GM23338 (cell line): ENCODE measurements around the gene CELF4. TPM values are rescaled to one million over a fixed set of nuclear protein-coding genes. Genes with fewer than 3 reads are reported as not detected.

Experiments
- ATAC-seq: fragments of 200-7000 bp; cut with Tn5 transposase; 3 replicates; pipeline ENCODE4 v1.9.1; 2020
- DNase-seq: peaks from one replicate; pipeline ENCODE4 v3.0.0-alpha.2; 2015; ENCODE audit warnings: low spot score
- H2AFZ ChIP-seq: fragments of 200-600 bp; sonication (generic); 2 replicates; pipeline ENCODE4 v1.8.0; 2016; ENCODE audit warnings: antibody characterized with exemption, mild to moderate bottlenecking, moderate library complexity
- H3F3A ChIP-seq: fragments of 200-600 bp; sonication (generic); replicated peaks from 2 replicates; pipeline ENCODE4 v1.8.0; 2017; ENCODE audit warnings: antibody characterized with exemption, mixed run types, low read depth
- H3K27ac ChIP-seq: fragments of 200-600 bp; sonication (generic); 2 replicates; pipeline ENCODE4 v1.6.1; 2016; ENCODE audit warnings: low read depth
- H3K27me3 ChIP-seq: fragments of 200-600 bp; sonication (generic); 2 replicates; pipeline ENCODE4 v1.8.0; 2016; ENCODE audit warnings: mild to moderate bottlenecking, mixed run types, moderate library complexity; ENCODE audit not compliant: insufficient read depth
- H3K36me3 ChIP-seq: fragments of 200-600 bp; sonication (generic); 2 replicates; pipeline ENCODE4 v1.8.0; 2016; ENCODE audit warnings: mild to moderate bottlenecking; ENCODE audit not compliant: insufficient read depth
- H3K4me1 ChIP-seq: fragments of 200-600 bp; sonication (generic); 2 replicates; pipeline ENCODE4 v1.8.0; 2016; ENCODE audit warnings: mild to moderate bottlenecking, moderate library complexity; ENCODE audit not compliant: insufficient read depth
- H3K4me2 ChIP-seq: fragments of 200-600 bp; sonication (generic); 2 replicates; pipeline ENCODE4 v1.7.1; 2017; ENCODE audit warnings: mixed run types
- H3K4me3 ChIP-seq: fragments of 200-600 bp; sonication (generic); 2 replicates; pipeline ENCODE4 v1.6.1; 2016; ENCODE audit warnings: mixed run types
- H3K79me2 ChIP-seq: fragments of 200-600 bp; sonication (generic); replicated peaks from 2 replicates; pipeline ENCODE4 v1.8.0; 2017; ENCODE audit warnings: mild to moderate bottlenecking; ENCODE audit not compliant: insufficient read depth
- H3K9me2 ChIP-seq: fragments of 200-600 bp; sonication (generic); 2 replicates; pipeline ENCODE4 v1.8.0; 2017; ENCODE audit not compliant: insufficient read depth
- H4K20me1 ChIP-seq: fragments of 200-600 bp; sonication (generic); replicated peaks from 2 replicates; pipeline ENCODE4 v1.8.0; 2017; ENCODE audit warnings: mild to moderate bottlenecking; ENCODE audit not compliant: insufficient read depth
- H3K27ac Mint-ChIP-seq: 2 replicates; pipeline ENCODE4 v1.8.0; 2020; ENCODE audit warnings: inconsistent platforms, mild to moderate bottlenecking, moderate library complexity, mixed read lengths
- H3K27me3 Mint-ChIP-seq: 3 replicates; pipeline ENCODE4 v1.8.0; 2022; ENCODE audit warnings: low read depth, mild to moderate bottlenecking, moderate library complexity, mixed read lengths, inconsistent platforms; ENCODE audit not compliant: insufficient read depth, poor library complexity
- H3K36me3 Mint-ChIP-seq: 3 replicates; pipeline ENCODE4 v1.8.0; 2021; ENCODE audit warnings: low read depth, mild to moderate bottlenecking, inconsistent platforms, moderate library complexity, mixed read lengths
- H3K4me1 Mint-ChIP-seq: 3 replicates; pipeline ENCODE4 v1.8.0; 2020; ENCODE audit warnings: mild to moderate bottlenecking, inconsistent platforms, mixed read lengths
- H3K4me3 Mint-ChIP-seq: 3 replicates; pipeline ENCODE4 v1.8.0; 2021; ENCODE audit warnings: moderate library complexity, mild to moderate bottlenecking, inconsistent platforms, mixed read lengths
- H3K9me3 Mint-ChIP-seq: 3 replicates; pipeline ENCODE4 v1.8.0; 2020; ENCODE audit warnings: moderate library complexity, mild to moderate bottlenecking, inconsistent platforms, mixed read lengths
- CREB1 ChIP-seq: fragments of 250-450 bp; sonication (Bioruptor Pico); IDR thresholded peaks from 2 replicates; pipeline ENCODE4 v1.5.0; 2020; ENCODE audit warnings: low read depth, mild to moderate bottlenecking, moderate library complexity
- CTCF ChIP-seq, 2 experiments: fragments of 200-600 bp in 1 of 2; sonication (generic) in 1 of 2; conservative IDR thresholded peaks; 2 replicates each; pipeline versions ENCODE4 v1.5.1 to v1.6.1; 2016 to 2017; ENCODE audit warnings: antibody characterized with exemption in 2 of 2, low read depth in 2 of 2, mild to moderate bottlenecking in 2 of 2, moderate library complexity in 1 of 2
- ETS1 ChIP-seq: IDR thresholded peaks from 2 replicates; pipeline ENCODE4 v1.6.1; 2016; ENCODE audit warnings: antibody characterized with exemption
- NANOG ChIP-seq: IDR thresholded peaks from 2 replicates; pipeline ENCODE4 v1.6.1; 2016; ENCODE audit warnings: antibody characterized with exemption, borderline replicate concordance
- POLR2AphosphoS5 ChIP-seq: IDR thresholded peaks from 2 replicates; pipeline ENCODE4 v1.6.1; 2016; ENCODE audit warnings: antibody characterized with exemption, low read depth
- REST ChIP-seq: IDR thresholded peaks from one replicate; pipeline ENCODE4 v1.6.1; 2018; ENCODE audit warnings: antibody characterized with exemption; ENCODE audit not compliant: unreplicated experiment
- ZNF331 ChIP-seq: fragments of 250-450 bp; sonication (Bioruptor Pico); IDR thresholded peaks from 2 replicates; pipeline ENCODE4 v1.5.0; 2020; ENCODE audit warnings: low read depth, mild to moderate bottlenecking, moderate library complexity
- polyA plus RNA-seq: library from polyadenylated mRNA; unstranded; fragments of >200 nt; fragmentation: Nextera tagmentation; extraction: Ambion mirVana; gene quantifications from 2 replicates; pipeline ENCODE4 v1.2.1, GENCODE V29; 2016
- total RNA-seq: library from RNA; depleted of rRNA; stranded (reverse); fragments of >200 nt; shearing (Covaris generic); gene quantifications from 2 replicates; pipeline ENCODE4 v1.2.3, GENCODE V29; 2014

Gene CELF4
- total and polyA plus RNA-seq, 2 experiments from 2014 or later, result 2.6 to 6.7 TPM

GRCh38 chr18:37511721-37512298 is 53.8 kb downstream of the CELF4 start:
- Mint-ChIP-seq H3K27ac (no peak overlapping the region), H3K9me3 (peaks cover 22% of the 10 kb centered on the region)

More at GRCh38 chr18:37511721-37512298, 53.8 kb downstream of the CELF4 start:
- Histone ChIP-seq H2AFZ (no peak overlapping the region), H3K4me3 (no peak overlapping the region), H4K20me1 (no peaks in the 10 kb centered on the region), H3K79me2 (no peaks in the 10 kb centered on the region), H3K9me2 (peaks cover 5% of the 10 kb centered on the region; the same call in 1 of the 2 replicates), H3K36me3 (no peaks in the 10 kb centered on the region), H3K4me2 (no peak overlapping the region), H3K27ac (no peak overlapping the region), H3K4me1 (no peaks in the 10 kb centered on the region), H3K27me3 (no peaks in the 10 kb centered on the region), H3F3A (no peaks in the 10 kb centered on the region)
- DNase-seq (no peak), ATAC-seq (no peak)
- Mint-ChIP-seq H3K36me3 (peaks cover 5% of the 10 kb centered on the region; the same call in 2 of the 3 replicates), H3K4me3 (no peak overlapping the region), H3K27me3 (peaks cover 15% of the 10 kb centered on the region), H3K4me1 (peaks cover 5% of the 10 kb centered on the region)
- TF ChIP-seq NANOG (no peak), REST (no peak), POLR2AphosphoS5 (no peak), ETS1 (no peak), ZNF331 (CRISPR knock-in tag) (no peak), CTCF (conservative IDR thresholded peaks at IDR 0.05; ENCODE audit: low read depth in 2 of 2) (no peak), CREB1 (no peak)
